Adipose tissue (tissue), 3 donors: ENCODE results near the gene SIPA1L3. TPM values are rescaled to one million over a fixed set of nuclear protein-coding genes. Genes with fewer than 3 reads are reported as not detected.

Source experiments
- H3K27ac ChIP-seq: one replicate; pipeline ENCODE4 v1.5.1; 2013; ENCODE audit warnings: low read depth, low read length
- WGBS, 3 donors: extraction: QIAGEN DNeasy Blood & Tissue Kit; methylation state at CpG; one replicate each; pipeline ENCODE4 v1.1.7; 2013; 5-methylcytosine and 5-hydroxymethylcytosine counted together
- polyA plus RNA-seq, 3 donors: library from polyadenylated mRNA; stranded (reverse); fragments of 200-250 nt; gene quantifications; one replicate each; pipeline ENCODE4 v1.2.3, GENCODE V29; 2013
- donor health status: healthy with polysubstance abuse.
- donor health status: Bipolar disorder and iron deficiency.
- donor health status: healthy.

SIPA1L3 gene
- polyA plus RNA-seq, 3 donors = 2.5 to 7.1 (median 3.3) TPM

- 83 to 92% (median 88%) methylated on average over 1 of the region's 1 CpG for WGBS, 3 donors
- H3K27ac ChIP-seq = no peak overlapping the region
Observed at GRCh38 chr19:37938353-37938752, 31.3 kb downstream of the SIPA1L3 start.

DNA sequence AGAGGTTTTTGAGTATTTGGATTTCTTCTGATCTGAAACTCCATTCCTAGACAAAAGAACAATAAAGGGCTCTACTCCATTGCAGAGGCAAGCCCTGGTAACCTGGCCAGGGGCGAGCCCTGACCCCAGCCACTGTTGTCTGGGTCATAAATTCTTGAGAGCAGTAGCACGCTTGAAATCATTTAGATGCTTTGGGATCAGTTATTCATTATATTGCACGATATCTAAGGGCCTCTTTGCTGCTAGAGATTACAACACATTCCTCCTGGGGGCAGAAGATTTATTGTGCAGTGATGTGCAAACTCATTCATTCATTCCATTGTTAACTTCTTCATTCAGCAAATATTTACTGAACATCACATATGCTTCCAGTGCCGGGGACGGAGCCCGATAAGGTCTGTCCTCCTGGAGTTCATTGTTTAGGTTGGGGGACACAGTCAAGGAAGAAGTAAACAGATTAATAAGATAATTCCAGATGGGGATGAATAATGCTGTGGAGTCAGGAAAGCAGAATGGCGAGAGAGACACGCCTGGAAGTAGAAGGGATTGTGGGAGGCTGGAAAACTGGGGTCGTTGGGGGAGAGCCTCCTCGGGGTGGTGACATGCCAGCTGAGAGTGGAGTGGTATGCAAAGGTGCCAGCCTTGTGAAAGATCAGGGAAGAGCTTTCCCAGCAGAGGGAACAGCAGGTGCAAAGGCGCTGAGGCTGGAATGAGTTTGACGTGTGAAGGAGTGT, 34.9 kb downstream of the SIPA1L3 start:
- WGBS, 3 donors = 59 to 87% (median 80%) methylated on average over 11 to 12 of the region's 12 CpGs
- no peak overlapping the region for H3K27ac ChIP-seq

GRCh38 chr19:37942516-37942902, 35.5 kb downstream of the SIPA1L3 start:
- no peak overlapping the region for H3K27ac ChIP-seq
- 90 to 95% (median 91%) methylated on average over 6 of the region's 6 CpGs for WGBS, 3 donors

DNA sequence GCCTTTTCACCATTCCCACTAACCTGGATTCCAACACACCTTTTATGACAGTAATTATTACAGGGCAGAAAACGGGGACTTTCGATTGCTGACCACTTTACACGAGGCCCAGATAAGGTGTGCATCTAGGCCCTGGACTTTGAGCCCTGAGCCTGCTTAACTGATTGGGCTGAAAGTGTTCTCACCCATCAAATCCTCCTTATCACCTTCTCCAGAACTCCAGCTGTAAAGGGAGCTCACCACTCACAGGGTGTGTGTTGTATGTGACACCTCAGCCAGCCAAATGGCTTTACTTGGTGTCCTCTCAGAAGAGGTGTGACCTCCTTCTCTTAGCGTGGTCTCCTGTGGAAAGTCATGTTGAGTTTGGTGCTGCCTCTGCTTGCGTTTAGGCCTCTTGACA, 36.5 kb downstream of the SIPA1L3 start:
- no peak overlapping the region for H3K27ac ChIP-seq
- WGBS, 3 donors = 35 to 91% (median 90%) methylated on average over 5 of the region's 5 CpGs

GRCh38 chr19:37946132-37946531, 39.1 kb downstream of the SIPA1L3 start:
- WGBS, 3 donors = 95 to 99% (median 97%) methylated on average over 6 of the region's 6 CpGs
- H3K27ac ChIP-seq = no peak overlapping the region

GRCh38 chr19:37947778-37948177, 40.8 kb downstream of the SIPA1L3 start:
- no peak overlapping the region for H3K27ac ChIP-seq
- WGBS, 3 donors = 80 to 93% (median 90%) methylated on average over 5 of the region's 5 CpGs

DNA sequence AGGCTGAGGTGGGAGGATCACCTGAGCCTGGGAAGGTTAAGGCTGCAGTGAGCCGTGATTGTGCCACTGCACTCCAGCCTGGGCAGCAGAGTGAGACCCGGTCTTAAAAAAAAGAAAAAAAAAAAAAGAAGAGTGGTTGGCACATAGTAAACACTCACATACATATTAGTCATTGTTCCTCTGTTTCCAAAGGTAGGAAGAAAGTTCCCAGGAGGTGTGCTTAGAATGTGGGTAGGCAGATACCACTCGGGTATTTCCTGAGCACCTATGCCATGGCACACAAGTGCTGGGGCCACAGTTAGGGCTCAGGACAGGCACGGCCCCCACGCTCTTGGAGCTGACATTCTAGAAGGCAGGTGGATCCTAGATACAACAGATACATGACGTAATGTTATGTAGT, 41.4 kb downstream of the SIPA1L3 start:
- no peak overlapping the region for H3K27ac ChIP-seq
- 82 to 91% (median 91%) methylated on average over 6 of the region's 6 CpGs for WGBS, 3 donors

DNA sequence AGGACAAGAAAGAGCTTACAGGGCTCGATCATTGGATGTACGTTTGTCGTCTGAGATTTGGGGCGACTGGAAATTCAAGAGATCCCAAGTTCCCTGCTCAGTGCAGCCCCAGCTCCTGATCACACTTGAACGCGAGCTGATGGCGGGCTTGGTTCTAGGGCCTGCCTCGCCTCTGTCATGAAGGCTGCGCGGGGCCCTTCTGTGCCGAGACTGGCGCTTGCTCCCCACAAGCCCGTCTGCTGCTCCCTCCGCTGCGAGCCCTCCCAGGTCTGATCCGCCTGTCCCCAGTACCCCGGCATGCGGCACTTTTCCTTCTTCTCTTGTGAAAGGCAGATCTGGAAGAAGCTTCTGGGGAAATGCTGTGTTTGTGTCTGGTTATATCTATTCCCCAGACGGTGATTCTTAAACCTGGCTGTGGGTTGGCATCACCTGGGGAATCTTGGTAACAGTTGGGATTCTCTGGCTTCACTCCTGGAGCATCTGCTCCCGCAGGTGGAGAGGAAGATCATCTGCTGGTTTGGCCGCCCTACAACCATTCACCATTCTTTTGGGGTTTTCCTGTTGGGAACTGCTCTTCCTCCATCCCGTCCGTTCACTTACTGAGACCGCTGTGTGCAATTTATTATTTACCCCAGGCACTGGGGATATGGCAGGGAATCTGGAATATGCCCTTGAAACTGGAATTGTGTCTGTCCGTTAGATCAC, 43.6 kb downstream of the SIPA1L3 start:
- H3K27ac ChIP-seq = no peak overlapping the region
- 82 to 88% (median 82%) methylated on average over 23 to 25 of the region's 25 CpGs for WGBS, 3 donors

DNA sequence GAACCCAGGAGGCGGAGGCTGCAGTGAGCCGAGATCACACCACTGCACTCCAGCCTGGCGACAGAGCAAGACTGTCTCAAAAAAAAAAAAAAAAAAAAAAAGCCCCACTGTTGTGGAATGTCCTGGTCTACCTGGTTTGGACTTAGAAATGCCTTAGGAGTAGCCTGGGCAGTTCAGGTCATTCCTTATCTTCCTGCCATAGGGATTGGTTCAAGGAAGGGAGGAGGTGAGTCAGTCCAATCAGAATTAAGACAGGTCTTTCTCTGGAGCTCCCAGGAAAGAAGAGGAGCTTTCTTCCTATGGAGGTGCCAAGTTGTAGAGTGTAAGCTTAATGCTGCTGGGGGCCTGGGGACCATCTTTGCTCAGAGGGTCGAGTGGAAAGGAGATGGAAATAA, 44.8 kb downstream of the SIPA1L3 start:
- 81 to 89% (median 83%) methylated on average over 4 of the region's 4 CpGs for WGBS, 3 donors
- no peak overlapping the region for H3K27ac ChIP-seq

DNA sequence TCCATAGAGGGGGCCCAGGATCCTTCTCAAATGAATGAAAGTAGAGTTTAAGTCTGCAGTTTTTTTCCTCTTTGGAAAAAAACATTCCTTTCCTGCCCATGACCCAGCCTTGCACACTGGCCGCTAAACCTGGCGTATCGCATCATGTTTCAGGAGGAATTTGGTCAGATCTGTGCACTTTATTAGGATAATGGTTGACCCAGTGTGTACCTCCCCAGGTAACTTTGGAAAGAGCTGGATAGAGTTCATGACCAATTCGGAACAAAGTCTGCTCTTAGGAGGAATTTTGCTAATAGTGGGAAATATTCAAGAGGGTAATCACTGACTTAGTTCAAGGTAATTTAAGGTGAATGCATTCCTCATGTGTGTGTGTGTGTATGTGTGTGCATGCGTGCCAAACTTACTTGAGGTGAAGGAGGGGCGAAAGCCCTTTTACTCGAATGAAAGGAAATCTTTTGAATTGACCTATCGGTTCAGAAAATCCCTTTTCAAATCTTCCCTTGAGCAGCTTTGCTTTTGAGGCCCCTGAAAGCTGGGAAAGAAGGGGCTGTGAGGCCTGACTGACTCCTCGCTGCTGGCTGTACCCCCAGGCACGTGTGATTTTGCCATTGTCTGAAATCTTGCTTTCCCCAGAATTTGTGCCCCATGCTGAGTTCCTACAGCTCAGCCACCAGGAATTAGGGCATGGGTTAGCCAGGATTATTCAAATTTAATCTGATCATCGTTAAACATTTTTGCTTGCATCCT, 46.3 kb downstream of the SIPA1L3 start:
- WGBS, 3 donors = 67 to 84% (median 83%) methylated on average over 11 of the region's 11 CpGs
- no peak overlapping the region for H3K27ac ChIP-seq

DNA sequence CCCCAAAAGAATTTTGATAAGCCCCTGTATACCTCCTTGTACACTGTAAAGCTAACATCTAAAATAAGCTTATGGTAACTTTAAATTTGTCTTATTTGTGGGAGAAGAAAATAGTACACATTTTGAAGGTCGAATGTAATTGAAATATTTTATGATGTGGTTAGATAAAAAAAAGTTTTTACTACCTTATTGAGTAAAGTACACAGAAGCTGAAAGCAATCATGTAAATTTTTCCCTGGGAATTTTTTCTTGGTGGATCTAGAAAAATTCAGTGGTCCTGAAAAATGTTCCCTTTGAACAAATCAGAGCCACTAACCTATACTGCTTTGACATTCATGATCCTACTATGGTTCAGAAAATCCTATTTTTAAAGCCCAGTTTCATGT, 46.9 kb downstream of the SIPA1L3 start:
- no peak overlapping the region for H3K27ac ChIP-seq
- 15 to 39% (median 31%) methylated on average over 1 of the region's 1 CpG for WGBS, 3 donors

DNA sequence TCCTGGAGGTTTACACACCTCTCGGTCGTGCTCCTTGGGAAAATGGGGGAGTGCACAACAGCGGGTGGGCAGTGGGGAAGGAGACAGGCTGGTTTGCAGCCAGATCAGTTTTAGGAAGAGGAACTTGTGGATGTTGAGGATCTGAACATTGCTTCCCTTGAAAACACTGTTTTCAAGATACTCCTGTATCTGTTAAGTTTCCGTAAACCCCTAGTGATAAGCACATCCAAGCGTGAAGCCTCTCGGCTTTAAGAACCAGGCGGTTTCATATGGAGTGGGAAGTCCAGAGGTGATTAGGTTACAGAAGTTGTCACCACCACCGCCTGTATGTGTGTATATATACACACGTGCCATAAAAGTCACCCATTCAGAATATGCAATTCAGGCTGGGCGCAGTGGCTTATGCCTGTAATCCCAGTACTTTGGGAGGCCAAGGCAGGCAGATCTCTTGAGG, 47.4 kb downstream of the SIPA1L3 start:
- 65 to 81% (median 71%) methylated on average over 10 of the region's 10 CpGs for WGBS, 3 donors
- no peak overlapping the region for H3K27ac ChIP-seq

- H3K27ac ChIP-seq = no peak overlapping the region
- WGBS, 3 donors = 85 to 88% (median 85%) methylated on average over 8 of the region's 8 CpGs
Observed at GRCh38 chr19:37955986-37956385, 49.0 kb downstream of the SIPA1L3 start.

GRCh38 chr19:37957176-37957575, 50.2 kb downstream of the SIPA1L3 start:
- H3K27ac ChIP-seq = no peak overlapping the region
- 97 to 100% (median 98%) methylated on average over 1 of the region's 1 CpG for WGBS, 3 donors

- 60 to 70% (median 61%) methylated on average over 3 of the region's 3 CpGs for WGBS, 3 donors
- no peak overlapping the region for H3K27ac ChIP-seq
Observed at GRCh38 chr19:37959665-37960114, 52.7 kb downstream of the SIPA1L3 start.

- WGBS, 3 donors = 95 to 100% (median 97%) methylated on average over 4 of the region's 4 CpGs
- H3K27ac ChIP-seq = no peak overlapping the region
Observed at GRCh38 chr19:37961198-37961597, 54.2 kb downstream of the SIPA1L3 start.

- 81 to 91% (median 82%) methylated on average over 4 of the region's 4 CpGs for WGBS, 3 donors
- no peak overlapping the region for H3K27ac ChIP-seq
Observed at GRCh38 chr19:37963190-37963936, 56.4 kb downstream of the SIPA1L3 start.

- WGBS, 3 donors = 89 to 93% (median 90%) methylated on average over 2 of the region's 2 CpGs
Observed at GRCh38 chr19:37964109-37964508, 57.1 kb downstream of the SIPA1L3 start.

More at GRCh38 chr19:37964109-37964508, 57.1 kb downstream of the SIPA1L3 start:
- H3K27ac ChIP-seq = no peak overlapping the region
